GM19238 (cell line): ENCODE results near the gene ZNF783.
"Not testable (repeated sequence)": the region's sequence is repeated elsewhere in the genome, so short reads cannot be mapped to it uniquely, and the experiment has no call there.

Source experiments
- DNase-seq: peaks from one replicate; pipeline ENCODE4 v3.0.0; 2011; ENCODE audit warnings: low spot score; ENCODE audit not compliant: insufficient read length

ZNF783 gene

DNA sequence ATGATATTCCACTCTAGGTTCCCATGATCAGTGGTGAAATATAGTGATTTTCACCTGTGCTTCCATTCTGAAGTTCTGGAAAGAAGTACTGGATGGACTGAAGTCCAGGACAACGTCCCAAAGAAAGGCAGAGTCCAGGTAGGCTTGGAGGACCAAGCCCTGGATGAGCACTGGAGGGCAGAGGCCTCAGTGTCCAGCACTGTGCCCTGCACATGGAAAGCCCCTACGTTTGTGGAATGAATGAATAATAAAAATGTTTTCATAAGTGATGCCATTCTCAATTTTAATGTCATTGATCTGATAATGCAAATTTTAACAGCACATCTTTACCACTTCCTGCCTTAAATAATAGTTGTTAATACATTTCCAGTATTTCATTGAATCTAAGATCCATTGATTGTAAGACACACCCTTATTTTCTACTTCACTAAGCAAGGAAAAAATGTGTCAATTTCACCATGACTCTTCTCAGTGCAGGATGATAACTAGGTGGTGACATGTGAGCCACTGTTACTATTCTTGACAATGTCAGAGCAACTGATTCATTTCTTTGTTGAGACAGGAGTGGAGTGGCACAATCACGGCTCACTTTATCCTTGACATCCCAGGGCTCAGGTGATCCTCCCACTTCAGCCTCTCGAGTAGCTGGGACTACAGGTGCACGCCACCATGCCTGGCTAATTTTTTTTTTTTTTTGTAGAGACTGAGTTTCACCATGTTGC, 35.2 kb downstream of the ZNF783 start:
- DNase-seq, result no peak

GRCh38 chr7:149300620-149301285, 38.8 kb downstream of the ZNF783 start:
- DNase-seq, result no peak

DNA sequence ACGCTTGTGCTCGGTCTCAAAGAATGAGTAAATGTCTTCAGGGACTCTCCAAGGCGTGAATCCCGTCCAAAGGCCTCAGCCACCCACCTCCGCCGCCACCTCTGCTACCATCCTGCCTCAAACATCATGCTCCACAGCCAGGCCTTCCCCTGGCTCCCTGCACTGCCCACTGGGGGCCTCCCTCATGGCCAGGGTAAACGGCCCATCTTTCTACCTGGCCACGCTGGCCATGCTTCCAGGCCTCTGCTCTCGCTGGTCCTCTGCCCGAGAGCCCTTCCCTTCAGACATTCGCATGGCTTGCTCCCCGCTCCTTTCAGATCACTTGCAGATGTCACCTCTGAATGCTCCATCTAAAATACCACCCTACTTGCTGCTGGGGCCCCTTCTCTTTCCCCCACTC, 40.2 kb downstream of the ZNF783 start:
- DNase-seq, result no peak

DNA sequence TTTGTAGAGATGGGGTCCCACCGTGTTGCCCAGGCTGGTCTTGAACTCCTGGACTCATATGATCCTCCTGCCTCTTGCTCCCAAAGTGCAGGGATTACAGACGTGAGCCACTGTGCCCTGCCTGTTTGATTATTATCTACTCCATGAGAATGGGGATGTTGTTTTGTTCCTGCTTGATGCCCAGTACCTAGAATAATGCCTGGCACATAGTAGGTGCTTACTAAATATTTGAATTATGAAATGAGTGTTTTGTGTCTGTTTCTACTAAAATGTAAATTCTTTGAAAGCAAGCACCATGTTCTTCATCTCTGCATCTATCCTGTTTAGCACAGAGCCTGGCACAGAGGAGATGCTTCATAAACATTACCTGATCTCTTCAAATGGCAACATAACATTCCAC, 40.9 kb downstream of the ZNF783 start:
- DNase-seq, result no peak

DNA sequence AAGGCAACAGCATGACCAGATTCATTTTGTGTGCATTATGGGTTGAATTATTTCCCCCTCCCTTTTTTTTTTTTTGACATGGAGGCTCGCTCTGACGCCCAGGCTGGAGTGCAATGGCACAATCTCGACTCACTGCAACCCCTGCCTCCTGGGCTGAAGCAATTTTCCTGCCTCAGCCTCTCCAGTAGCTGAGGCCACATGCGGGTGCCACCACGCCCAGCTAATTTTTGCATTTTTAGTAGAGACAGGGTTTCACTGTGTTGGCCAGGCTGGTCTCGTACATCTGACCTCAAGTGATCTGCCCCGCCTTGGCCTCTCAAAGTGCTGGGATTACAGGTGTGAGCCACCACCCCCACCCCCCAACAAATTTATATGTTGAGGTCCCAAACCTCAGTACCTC, 42.0 kb downstream of the ZNF783 start:
- DNase-seq, result no peak

GRCh38 chr7:149306854-149307253, 44.9 kb downstream of the ZNF783 start:
- no peak for DNase-seq

- DNase-seq, result no peak
Observed at GRCh38 chr7:149307775-149308501, 45.9 kb downstream of the ZNF783 start.

GRCh38 chr7:149310113-149310836, 48.3 kb downstream of the ZNF783 start:
- DNase-seq, result peak; percentile 35

- DNase-seq, result no peak
Observed at GRCh38 chr7:149310990-149311573, 49.1 kb downstream of the ZNF783 start.

GRCh38 chr7:149313981-149314380, 52.0 kb downstream of the ZNF783 start:
- DNase-seq, result no peak

DNA sequence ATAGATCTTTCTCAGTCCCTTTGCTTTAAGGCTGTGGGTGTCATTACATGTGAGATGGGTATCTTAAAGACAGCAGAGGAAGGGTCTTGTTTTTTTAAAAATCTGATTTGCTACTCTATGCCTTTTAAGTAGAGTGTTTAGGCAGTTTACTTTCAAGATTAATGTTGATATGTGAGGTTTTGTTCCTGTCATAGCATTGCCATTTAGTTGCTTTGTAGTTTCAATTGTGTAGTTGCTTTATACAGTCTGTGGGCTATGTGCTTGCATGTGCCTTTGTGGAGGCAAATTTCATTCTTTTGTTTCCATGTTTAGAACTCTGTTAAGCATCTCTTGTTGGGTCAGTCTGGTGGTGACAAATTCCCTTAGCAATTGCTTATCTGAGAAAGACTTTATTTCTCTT, 54.6 kb downstream of the ZNF783 start:
- no peak for DNase-seq

- DNase-seq, result no peak
Observed at GRCh38 chr7:149317496-149317895, 55.5 kb downstream of the ZNF783 start.

DNA sequence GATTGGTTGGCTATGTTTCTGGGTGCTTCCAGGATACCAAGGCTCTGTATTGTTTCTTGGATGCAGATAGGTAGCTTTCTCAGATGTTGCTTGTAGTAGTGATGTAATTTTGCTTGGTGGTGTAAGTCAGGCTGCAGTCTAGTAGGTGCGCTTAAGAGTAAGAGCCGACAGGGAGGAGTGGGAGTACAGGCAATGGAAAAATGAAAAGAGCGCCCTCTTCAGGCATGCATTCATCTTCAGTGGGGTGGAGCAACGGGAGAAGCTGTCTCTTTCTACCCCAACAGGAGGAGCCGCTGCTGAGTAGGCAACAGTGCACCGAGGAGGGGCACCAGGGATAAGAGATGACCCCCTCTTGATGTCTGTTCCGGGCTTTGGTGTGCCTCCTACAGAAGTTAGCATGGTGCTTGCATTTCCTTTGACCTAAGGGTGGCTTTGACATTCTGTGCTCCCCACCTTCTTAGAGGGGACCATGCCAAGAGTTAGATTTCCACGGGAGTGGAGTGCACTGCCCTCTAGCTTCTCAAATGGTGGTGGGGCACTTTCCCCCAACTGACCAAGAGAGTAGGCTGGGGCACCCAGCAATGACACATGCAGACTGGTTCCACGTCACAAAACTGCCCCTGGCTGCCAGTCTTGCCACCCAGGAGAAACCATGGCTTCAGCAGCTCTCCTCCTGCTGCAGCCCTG, 56.1 kb downstream of the ZNF783 start:
- DNase-seq, result no peak

DNA sequence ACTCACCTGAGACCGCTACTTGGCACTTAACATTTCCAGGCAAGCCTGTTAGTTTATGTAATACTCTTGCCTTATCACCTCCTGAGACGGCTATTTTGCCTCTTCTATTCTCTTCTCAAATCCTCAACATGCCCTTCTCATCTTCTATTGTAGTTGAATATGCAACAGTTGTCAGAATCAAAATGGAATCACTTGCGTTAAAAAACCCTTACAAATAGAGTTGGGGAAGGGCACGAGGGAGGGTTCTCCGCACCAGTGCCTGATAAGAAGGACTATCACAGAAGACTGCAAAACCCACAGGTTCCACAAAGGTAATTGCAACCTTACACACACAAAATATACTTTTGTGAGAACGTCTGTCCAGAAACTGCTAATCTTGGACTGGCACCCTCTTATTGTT, 57.4 kb downstream of the ZNF783 start:
- DNase-seq, result no peak

DNA sequence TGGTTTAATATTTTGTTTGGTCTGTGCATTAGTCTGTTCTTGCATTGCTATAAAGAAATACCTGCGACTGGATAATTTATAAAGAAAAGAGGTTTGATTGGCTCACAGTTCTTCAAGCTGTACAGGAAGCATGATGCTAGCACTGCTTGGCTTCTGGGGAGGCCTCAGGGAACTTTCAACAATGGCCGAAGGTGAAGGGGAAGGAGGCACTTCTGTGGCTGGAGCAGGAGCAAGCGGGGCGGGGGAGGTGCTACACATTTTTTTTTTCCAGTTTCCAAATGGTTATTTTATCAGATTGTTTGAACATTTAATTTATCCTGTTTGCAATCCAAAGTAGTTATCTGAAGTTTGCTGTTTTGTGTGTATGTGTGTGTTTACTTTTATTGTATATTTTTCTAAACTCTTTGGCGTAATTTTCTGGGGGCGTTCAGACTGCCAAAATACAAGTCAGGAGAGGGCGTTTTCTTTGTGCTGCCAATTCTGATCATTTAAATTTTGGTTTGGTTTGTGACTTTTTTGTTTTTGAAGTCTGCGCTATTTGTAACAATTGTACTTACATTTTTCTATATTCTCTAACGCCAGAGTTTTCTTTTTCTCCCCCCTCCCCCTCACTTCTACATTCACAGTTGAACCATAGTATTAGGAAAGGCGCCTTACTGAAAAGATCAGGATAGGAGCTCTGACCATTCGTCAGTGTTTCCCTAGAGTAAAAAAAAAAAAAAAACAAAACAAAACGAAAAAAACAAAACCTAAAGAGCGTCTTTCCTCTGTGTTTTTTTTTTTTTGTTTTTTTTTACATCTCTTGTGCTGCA, 58.5 kb downstream of the ZNF783 start:
- no peak for DNase-seq

GRCh38 chr7:149321125-149321905, 59.3 kb downstream of the ZNF783 start:
- DNase-seq, result not testable (repeated sequence)

DNA sequence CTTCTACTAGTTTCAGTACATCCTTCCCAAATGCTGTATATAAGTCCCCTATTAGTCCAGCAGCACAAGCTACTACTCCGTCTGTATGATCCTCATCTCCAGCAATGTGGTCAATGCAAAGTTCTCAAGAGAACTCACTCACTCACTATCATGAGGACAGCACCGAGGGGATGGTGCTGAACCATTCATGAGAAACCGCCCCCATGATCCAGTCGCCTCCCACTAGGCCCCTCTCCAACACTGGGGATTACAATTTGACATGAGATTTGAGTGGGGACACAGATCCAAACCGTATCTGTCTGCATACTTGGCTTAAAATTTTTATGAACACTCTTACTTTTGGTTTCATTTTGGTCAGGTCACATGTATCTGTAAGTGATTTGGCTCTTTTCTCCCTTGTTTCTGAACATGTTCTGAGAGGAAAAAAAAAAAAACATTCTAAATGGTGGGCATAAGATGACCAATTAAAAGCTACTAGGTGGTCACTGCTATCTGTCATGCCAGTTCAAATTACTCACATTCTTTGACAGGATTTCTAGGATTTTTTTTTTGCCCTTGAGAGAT, 60.1 kb downstream of the ZNF783 start:
- DNase-seq, result no peak

GRCh38 chr7:149322737-149323136, 60.7 kb downstream of the ZNF783 start:
- no peak for DNase-seq

GRCh38 chr7:149325248-149325647, 63.3 kb downstream of the ZNF783 start:
- DNase-seq, result no peak
